ENCODE results near the gene SCLT1.

Gene SCLT1

DNA sequence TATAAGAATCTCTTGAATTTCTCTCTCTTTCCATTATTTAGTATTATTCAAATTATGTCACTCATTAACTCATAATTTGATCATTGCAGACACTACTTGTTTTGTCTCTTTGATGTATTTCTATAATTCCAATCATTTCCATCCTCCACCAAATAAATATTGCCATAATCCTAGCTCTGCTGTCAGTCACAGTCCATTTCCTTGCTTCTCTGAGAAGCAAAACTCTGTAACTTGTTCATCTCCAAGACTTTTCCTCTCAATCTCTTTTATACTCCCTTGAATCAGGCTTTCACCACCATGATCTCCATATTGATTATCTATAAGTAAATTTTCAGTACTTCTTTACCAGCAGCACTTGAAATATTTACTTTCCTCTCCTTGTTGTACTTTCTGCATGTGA, 135.9 kb downstream of the SCLT1 start:
- Mint-ChIP-seq H3K27ac (no peak overlapping the region), H3K27me3 (no peaks in the 10 kb centered on the region), H3K4me3 (no peak overlapping the region), H3K9me3 (ENCODE audit: low read depth) (no peaks in the 10 kb centered on the region), H3K4me1 (ENCODE audit: low read depth) (peaks cover 15% of the 10 kb centered on the region), H3K36me3 (peaks cover 13% of the 10 kb centered on the region)

DNA sequence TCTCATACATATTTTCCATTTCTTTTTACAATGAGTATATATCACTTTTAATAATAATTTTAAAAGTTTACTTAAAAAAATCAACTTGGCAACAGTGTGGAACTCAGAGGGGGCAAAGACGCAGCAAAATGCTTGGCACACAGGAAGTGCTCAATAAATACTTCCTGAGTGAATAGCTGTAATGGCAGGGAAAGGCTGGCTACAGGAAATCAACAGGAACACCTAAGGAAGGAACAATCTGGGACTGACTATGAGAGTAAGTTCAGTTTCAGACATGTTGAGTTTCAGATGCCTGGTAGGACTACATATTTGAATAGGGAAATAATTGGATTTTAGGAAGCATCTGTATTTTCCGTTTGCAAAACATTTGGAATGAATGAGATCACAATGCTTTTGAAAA, 137.6 kb downstream of the SCLT1 start:
- Mint-ChIP-seq H3K27me3 (no peaks in the 10 kb centered on the region), H3K4me1 (ENCODE audit: low read depth) (peaks cover 5% of the 10 kb centered on the region), H3K36me3 (peaks cover 21% of the 10 kb centered on the region), H3K9me3 (ENCODE audit: low read depth) (no peaks in the 10 kb centered on the region), H3K4me3 (no peak overlapping the region), H3K27ac (no peak overlapping the region)

DNA sequence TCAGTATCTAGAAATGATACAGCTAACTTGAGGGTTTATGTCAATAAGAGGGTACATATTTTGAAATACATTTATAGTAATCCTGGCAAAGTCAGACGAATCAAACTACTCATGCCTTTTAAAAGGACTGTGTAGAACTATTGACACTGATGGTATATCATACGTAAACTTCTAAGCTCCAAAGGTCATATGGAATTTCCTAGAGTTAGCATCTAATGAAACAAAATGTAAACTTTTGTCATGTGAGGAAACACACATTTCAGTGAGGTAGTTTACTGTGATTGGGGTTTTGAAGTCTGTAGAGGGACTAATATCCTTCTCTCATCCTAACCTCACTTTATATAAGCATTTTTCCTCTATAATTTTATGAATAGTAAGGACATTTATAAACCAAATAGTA, 138.4 kb downstream of the SCLT1 start:
- H3K27ac Mint-ChIP-seq, result no peak overlapping the region
- peaks cover 5% of the 10 kb centered on the region for H3K4me1 Mint-ChIP-seq (ENCODE audit: low read depth)
- H3K36me3 Mint-ChIP-seq, result peaks cover 25% of the 10 kb centered on the region
- H3K4me3 Mint-ChIP-seq, result no peak overlapping the region
- peaks cover 5% of the 10 kb centered on the region for H3K9me3 Mint-ChIP-seq (ENCODE audit: low read depth)
- no peaks in the 10 kb centered on the region for H3K27me3 Mint-ChIP-seq

DNA sequence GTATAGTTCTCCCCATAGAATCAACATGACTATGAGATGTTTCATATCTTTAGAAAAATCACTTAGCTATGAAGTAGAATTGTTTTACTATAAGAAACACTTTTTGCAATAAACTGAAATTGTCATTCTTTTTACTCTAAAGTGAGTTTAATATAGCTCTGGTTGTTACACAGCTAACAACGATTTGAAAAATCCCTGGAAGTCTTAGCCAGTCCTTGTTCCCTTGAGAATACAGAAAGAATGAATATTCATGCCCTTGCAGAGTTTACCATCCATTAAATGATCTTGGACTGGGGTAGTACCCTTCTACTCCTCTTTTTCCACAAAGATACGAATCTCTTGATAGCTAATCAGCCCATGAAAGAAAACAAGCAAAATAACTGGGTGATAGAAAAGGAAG, 142.0 kb downstream of the SCLT1 start:
- Mint-ChIP-seq H3K4me1 (ENCODE audit: low read depth) (no peaks in the 10 kb centered on the region), H3K4me3 (no peak overlapping the region), H3K27ac (no peak overlapping the region), H3K27me3 (no peaks in the 10 kb centered on the region), H3K36me3 (peaks cover 21% of the 10 kb centered on the region), H3K9me3 (ENCODE audit: low read depth) (peaks cover 5% of the 10 kb centered on the region)

DNA sequence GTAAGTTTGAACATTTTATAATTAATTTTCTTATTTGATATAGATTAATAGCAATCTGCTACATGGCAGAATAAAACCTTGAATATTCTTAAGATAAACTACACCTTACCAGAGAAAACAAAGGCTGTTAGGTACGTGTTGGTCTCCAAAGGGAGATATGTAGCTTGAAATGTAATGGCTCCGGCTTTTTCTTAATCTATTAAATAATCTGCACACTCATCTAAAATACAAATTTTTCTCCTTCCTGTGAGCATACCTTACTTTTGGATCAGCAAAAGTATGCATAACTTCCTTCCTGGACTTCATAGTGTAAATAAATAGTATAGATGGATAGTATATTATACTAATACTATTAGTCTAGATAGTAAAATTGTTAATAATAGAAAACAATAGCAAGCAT, 142.5 kb downstream of the SCLT1 start:
- H3K4me3 Mint-ChIP-seq, result no peak overlapping the region
- no peaks in the 10 kb centered on the region for H3K27me3 Mint-ChIP-seq
- peaks cover 20% of the 10 kb centered on the region for H3K36me3 Mint-ChIP-seq
- no peak overlapping the region for H3K27ac Mint-ChIP-seq
- peaks cover 5% of the 10 kb centered on the region for H3K9me3 Mint-ChIP-seq (ENCODE audit: low read depth)
- no peaks in the 10 kb centered on the region for H3K4me1 Mint-ChIP-seq (ENCODE audit: low read depth)

DNA sequence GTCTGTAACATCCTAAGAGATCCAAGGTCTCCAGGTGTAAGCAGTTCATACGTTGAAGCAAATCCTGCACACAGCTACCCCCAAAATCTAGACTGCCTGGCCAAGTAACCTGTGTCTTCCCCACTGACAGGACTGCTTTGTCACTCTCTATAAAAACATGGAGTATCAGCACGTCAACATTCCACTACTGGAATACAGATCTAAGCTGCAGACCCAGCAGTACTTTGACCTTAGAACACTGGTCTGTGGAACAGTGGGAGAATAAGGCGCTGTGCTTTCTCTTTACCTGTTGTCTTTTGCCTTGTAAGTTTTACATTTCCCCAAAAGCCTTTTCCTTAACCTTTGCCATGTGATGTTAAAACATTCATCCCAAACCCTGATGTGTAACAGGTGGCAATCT, 146.4 kb downstream of the SCLT1 start:
- peaks cover 5% of the 10 kb centered on the region for H3K9me3 Mint-ChIP-seq (ENCODE audit: low read depth)
- peaks cover 37% of the 10 kb centered on the region for H3K36me3 Mint-ChIP-seq
- no peaks in the 10 kb centered on the region for H3K27me3 Mint-ChIP-seq
- H3K27ac Mint-ChIP-seq, result no peak overlapping the region
- H3K4me3 Mint-ChIP-seq, result no peak overlapping the region
- H3K4me1 Mint-ChIP-seq (ENCODE audit: low read depth), result no peaks in the 10 kb centered on the region

DNA sequence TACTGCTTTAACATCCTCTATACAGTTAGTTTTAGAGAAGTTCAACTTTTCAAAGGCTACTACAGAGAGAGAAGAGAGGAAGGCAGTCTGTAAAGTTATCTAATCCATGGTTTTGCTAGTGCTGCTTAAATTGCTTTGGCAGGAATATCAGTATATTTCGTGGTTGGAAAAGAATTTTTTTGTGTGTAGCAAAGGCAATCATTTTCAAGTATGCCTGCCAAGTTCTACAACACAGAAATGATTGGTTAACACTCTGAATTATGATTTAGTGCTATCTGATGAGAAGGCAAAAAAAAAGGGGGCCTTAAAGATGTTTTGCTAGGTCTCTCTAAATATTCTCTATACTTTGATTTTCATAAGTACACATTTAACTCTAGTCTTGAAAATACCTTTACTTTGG, 150.7 kb downstream of the SCLT1 start:
- no peaks in the 10 kb centered on the region for H3K4me1 Mint-ChIP-seq (ENCODE audit: low read depth)
- no peaks in the 10 kb centered on the region for H3K9me3 Mint-ChIP-seq (ENCODE audit: low read depth)
- peaks cover 46% of the 10 kb centered on the region for H3K36me3 Mint-ChIP-seq
- H3K27ac Mint-ChIP-seq, result no peak overlapping the region
- no peaks in the 10 kb centered on the region for H3K27me3 Mint-ChIP-seq
- H3K4me3 Mint-ChIP-seq, result no peak overlapping the region

DNA sequence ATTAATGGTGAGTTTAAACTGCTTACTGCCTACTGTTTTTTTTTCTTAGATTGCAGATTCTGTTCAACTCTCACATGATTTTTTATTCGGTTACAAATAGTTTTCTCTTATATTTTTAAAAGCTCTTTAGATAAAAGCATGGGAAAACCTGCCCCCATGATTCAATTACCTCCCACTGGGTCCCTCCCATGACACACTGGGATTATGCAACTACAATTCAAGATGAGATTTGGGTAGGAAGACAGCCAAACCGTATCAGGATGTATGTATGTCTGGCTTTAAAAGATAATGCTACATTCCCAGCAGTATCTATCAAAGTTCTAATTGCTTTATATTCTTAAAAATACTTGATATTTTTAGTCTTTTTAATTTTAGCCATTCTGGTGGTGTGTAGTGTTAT, 152.4 kb downstream of the SCLT1 start:
- H3K4me3 Mint-ChIP-seq, result no peak overlapping the region
- no peak overlapping the region for H3K27ac Mint-ChIP-seq
- H3K36me3 Mint-ChIP-seq, result peaks cover 49% of the 10 kb centered on the region
- H3K27me3 Mint-ChIP-seq, result no peaks in the 10 kb centered on the region
- no peaks in the 10 kb centered on the region for H3K9me3 Mint-ChIP-seq (ENCODE audit: low read depth)
- no peaks in the 10 kb centered on the region for H3K4me1 Mint-ChIP-seq (ENCODE audit: low read depth)

DNA sequence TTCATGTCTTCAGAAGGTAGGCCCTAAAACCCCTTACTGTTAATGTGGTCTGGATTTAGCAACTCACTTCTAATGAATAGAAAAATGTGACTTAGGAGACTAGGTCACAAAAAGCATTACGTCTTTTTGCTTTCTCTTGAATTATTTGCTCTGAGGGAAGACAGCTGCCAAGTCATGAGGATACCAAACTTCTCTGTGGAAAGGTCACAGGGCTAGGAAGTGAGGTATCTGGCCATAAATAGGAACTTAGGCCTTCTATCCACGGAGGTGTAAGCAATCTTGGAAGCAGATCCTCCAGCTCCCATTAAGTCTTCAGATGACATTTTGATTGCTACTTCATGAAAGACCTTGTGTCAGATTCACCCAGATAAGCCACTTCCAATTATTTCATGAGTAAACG, 163.3 kb downstream of the SCLT1 start:
- no peak overlapping the region for H3K27ac Mint-ChIP-seq
- H3K27me3 Mint-ChIP-seq, result no peaks in the 10 kb centered on the region
- no peaks in the 10 kb centered on the region for H3K9me3 Mint-ChIP-seq (ENCODE audit: low read depth)
- H3K36me3 Mint-ChIP-seq, result peaks cover 32% of the 10 kb centered on the region
- H3K4me1 Mint-ChIP-seq (ENCODE audit: low read depth), result no peaks in the 10 kb centered on the region
- no peak overlapping the region for H3K4me3 Mint-ChIP-seq

DNA sequence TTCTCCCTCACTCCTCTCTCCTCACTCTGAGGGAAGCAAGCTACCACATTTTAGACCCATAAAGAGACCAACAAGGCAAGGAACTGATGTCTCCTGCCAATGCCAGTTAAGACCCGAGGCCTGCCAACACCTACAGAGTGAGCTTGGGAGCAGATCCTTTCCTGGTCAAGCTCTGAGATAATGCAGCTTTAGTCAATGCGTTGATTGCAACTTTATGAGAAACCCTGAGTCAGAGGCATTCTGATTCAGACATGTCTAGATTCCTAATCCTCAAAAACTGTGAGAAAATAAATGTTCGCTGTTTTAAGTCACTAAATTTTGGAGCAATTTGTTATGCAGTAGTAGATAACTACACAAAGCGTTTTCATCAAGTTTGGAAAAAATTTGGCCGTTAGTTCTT, 168.4 kb downstream of the SCLT1 start:
- Mint-ChIP-seq H3K4me3 (no peak overlapping the region), H3K36me3 (peaks cover 34% of the 10 kb centered on the region), H3K4me1 (ENCODE audit: low read depth) (peaks cover 3% of the 10 kb centered on the region), H3K27me3 (no peaks in the 10 kb centered on the region), H3K9me3 (ENCODE audit: low read depth) (no peaks in the 10 kb centered on the region), H3K27ac (no peak overlapping the region)

DNA sequence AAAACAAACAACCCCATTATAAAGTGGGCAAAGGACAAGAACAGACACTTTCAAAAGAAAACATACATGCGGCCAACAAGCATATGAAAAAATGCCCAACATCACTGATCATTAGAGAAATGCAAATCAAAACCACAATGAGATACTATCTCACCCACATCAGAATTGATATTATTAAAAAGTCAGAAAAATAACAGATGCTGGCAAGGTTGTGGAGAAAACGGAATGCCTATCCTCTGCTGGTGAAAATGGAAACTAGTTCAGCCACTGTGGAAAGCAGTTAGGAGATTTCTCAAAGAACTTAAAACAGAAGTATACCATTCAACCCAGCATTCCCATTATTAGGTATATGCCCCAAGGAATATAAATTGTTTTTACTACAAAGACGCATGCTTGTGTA, 171.4 kb downstream of the SCLT1 start:
- Mint-ChIP-seq H3K9me3 (ENCODE audit: low read depth) (no peaks in the 10 kb centered on the region), H3K36me3 (peaks cover 21% of the 10 kb centered on the region), H3K27ac (no peak overlapping the region), H3K4me1 (ENCODE audit: low read depth) (peaks cover 23% of the 10 kb centered on the region), H3K4me3 (no peak overlapping the region), H3K27me3 (no peaks in the 10 kb centered on the region)

DNA sequence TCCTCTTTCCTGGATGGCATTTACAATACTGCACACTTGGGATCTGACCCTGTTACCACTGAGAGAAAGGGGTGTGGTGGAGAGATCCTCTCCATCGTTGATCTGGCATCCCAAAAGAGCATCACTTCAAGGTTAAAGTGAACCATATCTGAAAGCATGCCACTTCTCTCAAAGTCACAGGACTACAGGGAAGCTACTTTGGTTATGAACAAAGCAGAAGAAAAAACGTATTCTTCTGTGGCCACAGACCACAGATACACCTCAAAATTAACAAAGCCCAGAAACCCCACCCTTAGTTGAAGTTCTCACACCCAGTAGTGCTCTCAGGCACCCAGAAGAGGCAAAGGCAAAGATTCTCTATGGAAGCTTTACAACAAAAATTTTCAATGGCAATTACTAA, 175.6 kb downstream of the SCLT1 start:
- Mint-ChIP-seq H3K27ac (no peak overlapping the region), H3K9me3 (ENCODE audit: low read depth) (no peaks in the 10 kb centered on the region), H3K36me3 (peaks cover 18% of the 10 kb centered on the region), H3K4me1 (ENCODE audit: low read depth) (peaks cover 23% of the 10 kb centered on the region), H3K4me3 (no peak overlapping the region), H3K27me3 (no peaks in the 10 kb centered on the region)

DNA sequence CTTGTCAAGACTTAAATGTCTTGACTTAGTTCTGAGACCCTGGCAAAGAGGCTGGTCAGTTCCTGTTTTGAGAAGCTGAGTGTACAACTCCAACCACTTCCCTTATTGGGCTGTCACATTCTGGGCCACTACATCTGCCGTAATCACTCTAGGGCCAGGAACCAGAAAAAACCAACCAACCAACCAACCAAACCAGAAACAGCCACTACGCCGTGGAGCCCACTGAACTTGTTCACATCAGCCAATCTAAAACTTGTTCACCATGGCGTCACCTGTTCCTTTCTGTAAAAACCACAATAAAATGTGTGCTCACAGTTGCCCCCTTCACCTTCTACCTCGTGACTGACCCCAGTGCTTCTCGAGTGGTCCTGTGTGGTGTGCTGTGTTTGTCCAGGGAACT, 176.5 kb downstream of the SCLT1 start:
- no peaks in the 10 kb centered on the region for H3K27me3 Mint-ChIP-seq
- H3K4me1 Mint-ChIP-seq (ENCODE audit: low read depth), result peaks cover 23% of the 10 kb centered on the region
- H3K36me3 Mint-ChIP-seq, result peaks cover 16% of the 10 kb centered on the region
- no peaks in the 10 kb centered on the region for H3K9me3 Mint-ChIP-seq (ENCODE audit: low read depth)
- H3K4me3 Mint-ChIP-seq, result no peak overlapping the region
- H3K27ac Mint-ChIP-seq, result no peak overlapping the region

DNA sequence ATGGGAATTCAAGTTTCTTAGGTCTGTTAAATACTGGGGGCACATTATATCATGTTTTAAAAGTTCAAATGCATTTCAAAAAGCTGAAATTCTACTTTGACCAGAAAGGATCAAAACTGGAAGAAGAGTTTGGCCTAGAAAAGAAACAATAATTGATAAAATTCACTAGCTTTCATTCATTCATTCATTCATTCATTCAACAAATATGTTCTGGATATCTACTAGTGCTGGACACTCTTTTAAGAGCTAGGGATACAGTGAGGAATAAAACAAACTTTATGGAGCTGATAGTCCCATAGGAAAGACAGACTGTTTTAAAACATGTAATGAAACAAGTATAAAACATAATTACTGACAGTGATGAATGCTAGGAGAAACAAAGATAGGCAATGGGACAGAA, 177.8 kb downstream of the SCLT1 start:
- Mint-ChIP-seq H3K27me3 (no peaks in the 10 kb centered on the region), H3K36me3 (peaks cover 10% of the 10 kb centered on the region), H3K27ac (no peak overlapping the region), H3K4me3 (no peak overlapping the region), H3K9me3 (ENCODE audit: low read depth) (no peaks in the 10 kb centered on the region), H3K4me1 (ENCODE audit: low read depth) (peaks cover 22% of the 10 kb centered on the region)

DNA sequence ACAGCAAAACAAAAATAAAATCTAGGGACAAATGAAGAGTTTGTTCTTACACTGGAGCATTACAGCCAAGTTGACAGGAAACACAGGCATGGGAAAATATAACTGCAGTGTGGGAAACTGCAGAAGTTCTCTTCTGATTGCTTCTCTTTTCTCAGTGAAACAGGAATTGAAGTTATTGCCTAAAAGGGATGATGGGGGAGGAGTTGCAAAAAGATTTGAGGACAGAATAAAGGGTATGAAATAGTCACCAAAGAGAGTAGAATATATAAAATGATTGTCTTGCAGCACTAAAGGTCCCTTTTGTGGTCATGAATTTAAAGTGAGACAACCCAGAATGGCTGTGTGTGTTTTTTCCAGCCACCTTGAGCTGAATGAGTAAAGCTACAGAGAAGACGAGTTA, 180.1 kb downstream of the SCLT1 start:
- Mint-ChIP-seq H3K27me3 (no peaks in the 10 kb centered on the region), H3K4me1 (ENCODE audit: low read depth) (peaks cover 8% of the 10 kb centered on the region), H3K27ac (no peak overlapping the region), H3K9me3 (ENCODE audit: low read depth) (no peaks in the 10 kb centered on the region), H3K4me3 (no peak overlapping the region), H3K36me3 (peaks cover 12% of the 10 kb centered on the region)

DNA sequence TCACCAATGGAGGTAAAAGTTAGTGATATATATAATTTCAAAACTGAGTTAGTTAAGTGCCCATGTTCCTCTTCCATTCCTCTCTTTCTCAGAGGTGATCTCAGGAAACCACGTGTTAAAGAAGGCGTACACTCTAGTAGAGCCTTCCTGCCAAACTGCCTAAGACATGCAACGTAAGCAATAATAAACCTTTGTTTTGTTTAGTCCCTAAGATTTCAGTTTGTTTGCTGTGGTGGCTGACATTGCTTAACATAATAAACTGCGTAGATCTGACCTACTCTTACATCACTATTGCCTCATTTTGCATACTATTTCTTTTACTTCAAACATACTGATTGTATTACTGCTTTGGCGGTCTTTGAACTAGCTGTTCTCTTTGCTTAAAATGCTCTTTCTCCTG, 184.6 kb downstream of the SCLT1 start:
- Mint-ChIP-seq H3K4me3 (no peak overlapping the region), H3K27ac (no peak overlapping the region), H3K36me3 (peaks cover 18% of the 10 kb centered on the region), H3K27me3 (no peaks in the 10 kb centered on the region), H3K4me1 (ENCODE audit: low read depth) (no peaks in the 10 kb centered on the region), H3K9me3 (ENCODE audit: low read depth) (no peaks in the 10 kb centered on the region)

DNA sequence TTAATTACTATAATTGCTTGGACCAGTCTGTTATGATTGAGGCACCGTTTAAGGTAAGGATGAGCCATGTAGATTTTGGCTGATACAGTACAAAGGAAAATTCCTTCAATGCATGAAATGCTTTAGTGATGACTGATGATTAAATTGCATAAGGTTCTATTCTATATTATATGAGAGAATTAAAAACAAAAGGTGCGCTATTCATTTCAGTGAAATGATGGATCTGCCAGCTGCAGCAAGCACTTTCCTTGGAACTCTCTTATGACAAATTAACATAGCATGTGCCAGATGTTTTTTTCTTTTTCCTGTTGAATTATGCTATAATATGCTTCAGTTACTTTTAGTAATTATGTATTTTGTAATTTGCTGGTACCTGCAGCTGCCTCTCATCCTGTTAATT, 185.4 kb downstream of the SCLT1 start:
- Mint-ChIP-seq H3K4me1 (ENCODE audit: low read depth) (no peaks in the 10 kb centered on the region), H3K4me3 (no peak overlapping the region), H3K27me3 (no peaks in the 10 kb centered on the region), H3K27ac (no peak overlapping the region), H3K36me3 (peaks cover 13% of the 10 kb centered on the region), H3K9me3 (ENCODE audit: low read depth) (no peaks in the 10 kb centered on the region)

All from activated naive CD8-positive, alpha-beta T cell (primary cell).